Activated CD4-positive, alpha-beta T cell treated with anti-CD3 and anti-CD28 coated beads for 36 hours (primary cell): ENCODE data around the gene VWA1. TPM values are rescaled to one million over a fixed set of nuclear protein-coding genes. Genes with fewer than 3 reads are reported as not detected.
"Not testable (repeated sequence)": the region's sequence is repeated elsewhere in the genome, so short reads cannot be mapped to it uniquely, and the experiment has no call there.

Source experiments
- ATAC-seq: fragments of 200-7000 bp; cut with Tn5 transposase; one replicate; pipeline ENCODE4 v1.10.0; 2021; ENCODE audit warnings: mild to moderate bottlenecking, moderate library complexity
- CTCF ChIA-PET: fragments of 350-600 bp; sonication (Branson Sonifier 250); formaldehyde crosslinking; loops from one replicate; lab custom pipeline; 2021; ENCODE audit warnings: antibody characterized with exemption; lab: Charles Lee
- POLR2A ChIA-PET: fragments of 350-600 bp; sonication (Branson Sonifier 250); formaldehyde crosslinking; loops from one replicate; lab custom pipeline; 2021; ENCODE audit warnings: antibody characterized with exemption, inconsistent platforms; lab: Charles Lee
- DNase-seq: peaks from one replicate; pipeline ENCODE4 v3.0.0-alpha.2; 2020
- H3K27ac Mint-ChIP-seq: one replicate; pipeline ENCODE4 v1.8.0; 2021; ENCODE audit warnings: mixed read lengths
- H3K27me3 Mint-ChIP-seq: one replicate; pipeline ENCODE4 v1.8.0; 2021; ENCODE audit warnings: mixed read lengths
- H3K36me3 Mint-ChIP-seq: one replicate; pipeline ENCODE4 v1.8.0; 2021; ENCODE audit warnings: low read depth, mixed read lengths
- H3K4me1 Mint-ChIP-seq: one replicate; pipeline ENCODE4 v1.8.0; 2021; ENCODE audit warnings: mixed read lengths
- H3K4me3 Mint-ChIP-seq: one replicate; pipeline ENCODE4 v1.8.0; 2021; ENCODE audit warnings: mild to moderate bottlenecking, moderate library complexity, mixed read lengths
- H3K9me3 Mint-ChIP-seq: one replicate; pipeline ENCODE4 v1.8.0; 2021; ENCODE audit warnings: low read depth, mixed read lengths
- intact Hi-C, 2 experiments: fragments of 100-400 bp; cut with DNase I in 1 of 2; cut with micrococcal nuclease in 1 of 2; formaldehyde crosslinking; loops; one replicate each; pipeline versions ENCODE4 v1.14.2 to v1.15.1; 2022 to 2024; cut with DNase I, micrococcal nuclease
- total RNA-seq, 2 experiments: library from RNA; stranded (reverse); gene quantifications; one replicate each; pipeline ENCODE4 v1.2.3, GENCODE V29; 2021

Gene VWA1
- total RNA-seq, 2 experiments from 2014 or later = 0.56 to 0.78 TPM

DNA sequence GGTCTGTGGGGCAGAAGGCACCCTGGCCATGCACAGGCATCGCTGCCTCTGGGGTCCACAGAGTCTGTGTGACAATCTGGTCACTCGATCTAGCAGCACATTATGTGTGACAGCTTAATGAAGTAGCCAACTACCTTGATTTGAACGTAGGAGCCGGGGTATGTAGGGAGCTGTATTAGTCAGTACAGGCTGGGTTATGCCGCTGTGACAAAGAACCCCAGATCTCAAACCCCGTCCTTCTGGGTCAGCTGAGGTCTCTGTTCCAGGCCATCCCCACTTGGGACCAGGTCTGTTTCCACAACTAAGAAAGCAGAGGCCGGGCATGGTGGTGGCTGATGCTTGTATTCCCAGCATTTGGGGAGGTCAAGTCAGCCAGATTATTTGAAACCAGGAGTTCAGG, 27.8 kb downstream of the VWA1 start:
- CTCF ChIA-PET = interaction anchor here (0.6 kb wide), 1 partner anchor 63 kb away, joined by 3 read pairs; no protein-coding TSS in a partner anchor
- no peaks in the 10 kb centered on the region for H3K4me1 Mint-ChIP-seq
- no peaks in the 10 kb centered on the region for H3K36me3 Mint-ChIP-seq
- ATAC-seq = no peak
- DNase-seq = no peak
- H3K4me3 Mint-ChIP-seq = no peak overlapping the region
- peaks cover 5% of the 10 kb centered on the region for H3K27me3 Mint-ChIP-seq
- no peak overlapping the region for H3K27ac Mint-ChIP-seq
- POLR2A ChIA-PET = no interaction called here
- intact Hi-C loops = no loop called here
- no peaks in the 10 kb centered on the region for H3K9me3 Mint-ChIP-seq

DNA sequence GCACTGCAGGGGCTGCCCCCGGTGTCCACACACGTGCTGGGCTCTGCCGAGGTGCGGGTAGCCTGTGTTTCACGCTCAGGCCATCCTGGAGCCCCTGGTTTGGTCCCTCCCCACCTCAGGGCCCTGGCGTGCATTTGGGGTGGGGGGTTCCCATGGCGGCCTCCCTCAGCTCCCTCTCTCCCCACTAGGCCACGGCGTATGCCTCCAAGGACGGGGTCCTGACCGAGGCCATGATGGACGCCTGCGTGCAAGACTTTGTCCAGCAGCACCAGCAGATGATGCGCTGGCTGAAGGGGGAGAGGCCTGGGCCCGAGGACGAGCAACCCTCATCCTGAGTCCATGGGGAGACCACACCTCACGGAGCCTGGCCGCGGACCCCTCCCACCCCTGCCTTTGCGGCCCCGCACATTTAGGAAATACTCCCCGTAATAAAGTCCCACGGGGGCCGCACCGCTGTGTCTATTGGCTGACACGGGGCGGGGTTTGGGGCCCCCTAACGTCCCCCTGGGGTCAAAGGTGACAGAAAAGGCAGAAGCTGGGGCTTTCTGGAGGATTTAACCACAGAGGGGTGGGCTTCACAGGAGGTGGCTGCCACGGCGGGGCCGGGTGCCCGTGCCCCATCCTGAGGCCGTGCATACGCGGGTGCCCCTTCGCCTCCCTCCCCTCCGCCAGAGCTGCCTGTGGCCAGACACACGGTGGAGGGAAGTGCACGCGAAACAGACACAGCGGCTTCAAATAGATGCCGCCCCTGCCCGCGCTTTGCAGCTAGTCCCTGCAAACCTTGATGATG, 32.9 kb downstream of the VWA1 start:
- H3K9me3 Mint-ChIP-seq, H3K27me3 Mint-ChIP-seq, CTCF ChIA-PET, H3K27ac Mint-ChIP-seq, ATAC-seq, H3K4me3 Mint-ChIP-seq, H3K36me3 Mint-ChIP-seq, DNase-seq, intact Hi-C loops: not testable (repeated sequence)
- H3K4me1 Mint-ChIP-seq = peaks cover 16% of the 10 kb centered on the region
- POLR2A ChIA-PET = interaction anchor here (0.6 kb wide), 1 partner anchor 84 kb away, joined by 5 read pairs; no protein-coding TSS in a partner anchor

DNA sequence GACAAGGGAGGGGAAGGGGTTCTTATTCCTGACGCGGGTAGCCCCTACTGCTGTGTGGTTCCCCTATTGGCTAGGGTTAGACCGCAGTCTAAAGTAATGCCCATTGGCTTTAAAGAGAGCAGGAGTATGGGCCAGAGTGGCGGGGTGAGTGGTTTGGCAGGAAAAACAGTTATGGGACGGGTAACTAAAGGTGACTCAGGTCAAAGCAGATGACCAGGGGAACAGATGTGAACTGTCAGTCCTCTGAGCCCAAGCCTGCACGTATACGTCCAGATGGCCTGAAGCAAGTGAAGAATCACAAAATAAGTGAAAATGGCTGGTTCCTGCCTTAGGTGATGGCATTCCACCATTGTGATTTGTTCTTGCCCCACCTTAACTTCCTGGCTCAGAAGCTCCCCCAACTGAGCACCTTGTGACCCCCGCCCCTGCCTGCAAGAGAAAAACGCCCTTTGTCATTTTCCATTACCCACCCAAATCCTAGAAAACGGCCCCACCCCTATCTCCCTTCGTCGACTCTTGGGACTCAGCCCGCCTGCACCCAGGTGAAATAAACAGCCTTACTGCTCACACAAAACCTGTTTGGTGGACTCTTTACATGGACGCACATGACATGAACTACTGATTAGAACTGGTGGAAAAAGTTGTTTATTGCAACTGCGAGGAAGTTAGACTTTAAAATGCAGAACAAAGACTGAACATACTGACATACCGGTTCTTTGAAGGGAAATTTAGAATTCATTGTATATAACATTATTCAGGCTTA, 35.3 kb downstream of the VWA1 start:
- H3K27me3 Mint-ChIP-seq = peaks cover under 1% of the 10 kb centered on the region
- no peaks in the 10 kb centered on the region for H3K9me3 Mint-ChIP-seq
- intact Hi-C loops = loop anchor here in 1 of 2 experiments (1.0 to 2.0 kb wide), 16 partner anchors 36 to 448 kb away; partner anchors contain the start of genes AURKAIP1, C1orf159, CCNL2 and CDK11B
- DNase-seq = peak; percentile 30
- peaks cover 21% of the 10 kb centered on the region for H3K4me1 Mint-ChIP-seq
- ChIA-PET CTCF (interaction anchor here (0.6 kb wide), 1 partner anchor 144 kb away, joined by 3 read pairs; the partner anchor contains the start of gene MIB2), POLR2A (no interaction called here)
- peaks cover 2% of the 10 kb centered on the region for H3K36me3 Mint-ChIP-seq
- H3K4me3 Mint-ChIP-seq = peak overlapping the region; percentile 89
- no peak for ATAC-seq
- peak overlapping the region; percentile 67 for H3K27ac Mint-ChIP-seq

DNA sequence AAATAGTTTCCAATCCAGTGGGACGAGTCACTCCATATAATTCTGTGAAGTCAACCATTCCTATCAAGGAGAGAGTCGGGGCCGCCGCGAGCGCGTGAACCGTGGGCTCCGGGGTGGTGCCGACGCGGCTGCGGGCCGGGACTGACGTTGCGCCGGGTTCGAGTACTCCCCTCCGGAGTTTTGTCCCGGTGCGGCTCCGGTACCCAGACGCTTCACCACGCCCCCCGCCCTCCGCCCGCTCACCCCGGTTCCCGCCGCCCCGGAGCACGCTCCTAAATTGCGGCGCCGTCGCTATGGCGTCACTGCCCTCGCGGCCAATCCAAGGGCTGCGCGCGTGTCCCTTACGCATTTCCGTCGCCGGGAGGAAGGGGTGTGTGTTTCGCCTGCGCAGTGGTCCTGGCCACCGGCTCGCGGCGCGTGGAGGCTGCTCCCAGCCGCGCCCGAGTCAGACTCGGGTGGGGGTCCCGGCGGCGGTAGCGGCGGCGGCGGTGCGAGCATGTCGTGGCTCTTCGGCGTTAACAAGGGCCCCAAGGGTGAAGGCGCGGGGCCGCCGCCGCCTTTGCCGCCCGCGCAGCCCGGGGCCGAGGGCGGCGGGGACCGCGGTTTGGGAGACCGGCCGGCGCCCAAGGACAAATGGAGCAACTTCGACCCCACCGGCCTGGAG, 36.0 kb downstream of the VWA1 start, which contains the start of gene ATAD3B:
TSS of gene ATAD3B (plus strand) at position 377 of the 664 bp plus-strand sequence. CDS start at position 497, 120 bp downstream.
- H3K9me3 Mint-ChIP-seq = no peaks in the 10 kb centered on the region

DNA sequence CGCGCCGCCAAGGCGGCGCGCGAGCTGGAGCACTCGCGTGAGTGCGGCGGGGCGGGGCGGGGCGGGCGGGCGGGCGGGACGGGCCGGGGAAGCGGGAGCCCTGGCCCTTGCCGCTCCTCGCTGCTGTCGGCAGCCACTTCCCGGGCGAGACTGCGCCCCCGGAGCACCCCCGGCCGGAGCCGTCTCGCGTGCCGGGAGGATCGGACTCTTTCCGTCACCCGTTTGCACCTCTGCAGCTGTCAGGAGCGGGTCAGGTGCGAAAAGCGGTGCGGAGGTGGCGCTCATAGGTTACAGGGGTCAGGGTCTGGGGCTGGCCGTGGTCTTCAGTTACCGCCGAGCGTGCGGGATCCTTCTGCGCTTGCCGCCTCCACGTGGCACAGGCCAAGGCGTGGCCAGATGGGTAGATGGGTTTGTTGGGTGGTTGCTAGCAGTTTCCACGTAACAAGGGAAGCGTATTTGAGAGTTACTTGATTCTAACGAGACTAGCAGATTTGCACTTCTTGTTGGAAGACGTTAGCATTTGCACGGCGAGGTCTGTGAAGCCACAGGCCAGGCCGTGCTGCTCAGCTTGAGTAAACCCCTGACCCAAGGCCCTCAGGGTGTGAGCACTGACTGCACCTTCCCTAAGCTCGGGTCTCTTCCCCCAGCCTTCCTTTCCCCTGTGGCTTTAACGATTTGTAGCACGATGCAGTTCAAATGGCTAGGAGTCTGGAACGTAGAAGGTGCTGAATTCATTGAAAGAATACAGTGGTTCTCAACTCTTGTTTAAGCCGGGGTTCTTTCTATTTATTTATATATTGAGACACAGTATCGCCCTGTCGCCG, 36.8 kb downstream of the VWA1 start:
- CTCF ChIA-PET, POLR2A ChIA-PET, H3K9me3 Mint-ChIP-seq, H3K36me3 Mint-ChIP-seq, intact Hi-C loops, H3K27me3 Mint-ChIP-seq: not testable (repeated sequence)
- peak; percentile 30 for DNase-seq
- peak; percentile 33 for ATAC-seq
- Mint-ChIP-seq H3K4me3 (peak overlapping the region; percentile 80), H3K27ac (peak overlapping the region; percentile 42), H3K4me1 (peaks cover 21% of the 10 kb centered on the region)

More for the DNA sequence above, 36.0 kb downstream of the VWA1 start, which contains the start of gene ATAD3B:
- Mint-ChIP-seq H3K27me3 (no peaks in the 10 kb centered on the region), H3K36me3 (peaks cover 2% of the 10 kb centered on the region), H3K4me3 (peak within 1 kb of the TSS; percentile 89), H3K27ac (peak within 1 kb of the TSS; percentile 67), H3K4me1 (peaks cover 21% of the 10 kb centered on the region)
- POLR2A ChIA-PET = no interaction called here
- ATAC-seq = peak; percentile 97
- CTCF ChIA-PET = interaction anchor here (0.6 kb wide), 1 partner anchor 144 kb away, joined by 3 read pairs; the partner anchor contains the start of gene MIB2
- intact Hi-C loops = loop anchor here in 1 of 2 experiments (1.0 to 2.0 kb wide), 16 partner anchors 36 to 447 kb away; partner anchors contain the start of genes AURKAIP1, C1orf159, CCNL2 and CDK11B
- DNase-seq = peak; percentile 98

DNA sequence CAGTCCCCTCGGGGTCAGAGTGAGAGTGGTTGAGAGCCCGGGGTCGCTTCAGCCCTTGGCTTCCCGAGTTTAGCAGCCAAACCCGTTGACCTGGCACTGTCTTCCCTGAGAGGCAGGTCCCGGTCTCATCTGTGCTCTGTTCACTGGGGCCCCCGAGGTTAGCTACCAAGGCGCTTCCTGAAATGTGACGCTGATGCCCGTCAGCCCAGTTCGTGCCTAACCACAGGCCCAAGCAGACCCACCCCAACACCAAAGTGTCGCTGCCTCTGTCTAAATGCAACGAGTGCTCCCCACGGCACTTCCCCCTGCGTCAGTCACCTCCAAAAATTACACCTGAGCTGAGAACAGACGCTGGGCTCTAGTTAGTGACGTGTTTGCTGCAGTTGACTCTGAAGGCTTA, 40.5 kb downstream of the VWA1 start:
- H3K27me3 Mint-ChIP-seq, H3K9me3 Mint-ChIP-seq, H3K4me1 Mint-ChIP-seq, H3K4me3 Mint-ChIP-seq, POLR2A ChIA-PET, DNase-seq, H3K27ac Mint-ChIP-seq, CTCF ChIA-PET, intact Hi-C loops, ATAC-seq: not testable (repeated sequence)
- H3K36me3 Mint-ChIP-seq = peaks cover 24% of the 10 kb centered on the region

DNA sequence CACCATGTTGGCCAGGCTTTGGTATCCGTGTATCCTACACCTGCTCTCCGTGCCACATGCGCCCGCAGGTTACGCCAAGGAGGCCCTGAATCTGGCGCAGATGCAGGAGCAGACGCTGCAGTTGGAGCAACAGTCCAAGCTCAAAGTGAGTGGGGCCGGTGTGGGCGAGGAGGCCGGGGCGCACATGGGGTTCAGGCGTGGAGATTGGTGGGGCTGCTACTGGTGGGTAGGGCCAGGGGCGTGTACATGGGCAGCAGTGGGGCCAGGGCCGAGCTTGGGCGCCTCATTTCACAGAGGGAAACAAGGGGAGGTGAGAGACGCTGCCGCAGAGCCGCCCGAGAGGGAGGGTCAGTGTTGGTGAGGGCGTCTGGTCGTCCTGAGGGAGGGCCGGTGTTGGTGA, 41.7 kb downstream of the VWA1 start:
- CTCF ChIA-PET = interaction anchor here (0.8 kb wide), 1 partner anchor 31 kb away, joined by 3 read pairs; no protein-coding TSS in a partner anchor

DNA sequence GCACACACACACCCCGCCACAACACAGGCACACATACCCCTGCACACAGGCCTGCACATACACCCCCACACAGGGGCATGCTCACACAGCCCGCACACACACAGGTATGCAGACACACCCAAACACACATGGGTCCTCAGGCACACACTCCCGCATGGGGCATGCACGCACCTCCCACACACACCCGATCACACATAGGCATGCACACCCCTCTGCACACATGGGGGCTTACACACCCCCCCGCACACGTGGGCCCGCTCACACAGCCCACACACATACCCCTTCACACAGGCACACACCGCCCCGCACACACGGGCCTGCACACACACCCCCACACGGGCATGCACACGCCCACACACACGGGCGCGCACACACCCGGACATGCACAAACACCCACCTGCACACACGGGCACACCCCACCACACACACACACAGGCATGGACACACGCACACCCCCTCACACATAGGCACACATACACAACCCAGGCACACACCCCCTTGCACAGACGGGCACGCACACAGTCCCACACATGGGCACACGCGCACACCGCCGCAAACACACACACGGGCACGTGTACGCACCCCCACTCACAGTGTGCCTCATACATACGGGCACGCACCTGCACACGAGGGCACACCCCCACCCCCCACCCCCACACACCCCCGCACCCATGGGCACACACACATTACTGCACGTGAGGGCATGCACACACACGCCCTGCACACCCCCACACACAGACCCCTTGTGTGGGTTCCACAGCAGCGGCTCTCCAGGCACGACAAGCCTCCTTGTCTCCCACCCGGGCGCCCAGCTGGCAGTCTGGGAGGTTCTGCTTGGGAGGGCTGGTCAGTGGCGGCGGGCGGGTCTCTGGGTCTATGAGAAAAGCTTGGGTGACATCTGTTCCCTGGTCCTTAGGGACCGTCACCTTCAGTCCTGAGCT, 44.3 kb downstream of the VWA1 start:
- DNase-seq = no peak
- Mint-ChIP-seq H3K9me3 (no peaks in the 10 kb centered on the region), H3K27ac (no peak overlapping the region), H3K36me3 (peaks cover 30% of the 10 kb centered on the region), H3K27me3 (no peaks in the 10 kb centered on the region), H3K4me1 (peaks cover 2% of the 10 kb centered on the region), H3K4me3 (no peak overlapping the region)
- intact Hi-C loops = no loop called here
- ChIA-PET POLR2A (no interaction called here), CTCF (no interaction called here)
- no peak for ATAC-seq

More for the DNA sequence above, 41.7 kb downstream of the VWA1 start:
- no peak for DNase-seq
- ATAC-seq = no peak
- H3K27ac Mint-ChIP-seq = no peak overlapping the region
- H3K27me3 Mint-ChIP-seq = no peaks in the 10 kb centered on the region
- H3K9me3 Mint-ChIP-seq = no peaks in the 10 kb centered on the region
- POLR2A ChIA-PET = no interaction called here
- no peak overlapping the region for H3K4me3 Mint-ChIP-seq
- intact Hi-C loops = no loop called here
- H3K4me1 Mint-ChIP-seq = peaks cover 9% of the 10 kb centered on the region
- peaks cover 27% of the 10 kb centered on the region for H3K36me3 Mint-ChIP-seq

DNA sequence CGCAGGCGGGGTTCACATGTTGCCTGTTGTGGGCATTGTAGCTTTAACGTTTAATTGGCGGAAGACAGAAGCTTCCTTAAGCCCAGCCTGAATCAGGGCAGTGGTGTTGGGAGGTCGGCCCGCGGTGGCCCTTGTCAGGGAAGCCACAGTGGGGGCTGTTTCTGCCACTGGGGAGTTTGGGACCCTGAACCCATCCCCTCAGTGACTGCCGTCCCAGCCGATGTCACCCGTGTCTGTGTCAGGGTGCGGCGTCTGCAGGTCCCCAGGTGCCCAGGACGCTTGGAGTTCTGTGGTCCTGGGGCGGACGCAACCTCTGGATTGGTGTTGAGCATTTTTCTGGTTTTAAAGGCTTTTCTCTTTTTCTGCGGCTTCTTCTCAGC, 45.0 kb downstream of the VWA1 start:
- CTCF ChIA-PET, H3K27ac Mint-ChIP-seq, DNase-seq, ATAC-seq, POLR2A ChIA-PET, H3K4me3 Mint-ChIP-seq, H3K4me1 Mint-ChIP-seq, intact Hi-C loops, H3K9me3 Mint-ChIP-seq, H3K27me3 Mint-ChIP-seq: not testable (repeated sequence)
- peaks cover 30% of the 10 kb centered on the region for H3K36me3 Mint-ChIP-seq

DNA sequence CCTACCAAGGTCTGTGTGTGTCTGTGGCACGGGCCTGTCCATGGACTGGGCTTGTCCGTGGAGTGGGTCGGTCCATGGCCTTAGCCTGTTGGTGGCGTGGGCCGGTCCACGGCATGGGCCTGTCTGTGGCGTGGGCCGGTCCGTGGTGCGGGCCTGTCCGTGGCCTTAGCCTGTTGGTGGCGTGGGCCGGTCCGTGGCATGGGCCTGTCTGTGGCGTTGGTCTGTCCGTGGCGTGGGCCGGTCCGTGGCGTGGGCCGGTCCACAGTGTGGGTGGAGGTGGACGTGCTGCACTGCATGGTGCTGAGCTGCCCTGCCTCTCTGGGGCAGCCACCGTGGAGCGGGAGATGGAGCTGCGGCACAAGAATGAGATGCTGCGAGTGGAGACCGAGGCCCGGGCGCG, 46.3 kb downstream of the VWA1 start:
- H3K4me1 Mint-ChIP-seq, H3K4me3 Mint-ChIP-seq, intact Hi-C loops, POLR2A ChIA-PET, DNase-seq, H3K9me3 Mint-ChIP-seq, H3K27me3 Mint-ChIP-seq, ATAC-seq, CTCF ChIA-PET, H3K27ac Mint-ChIP-seq: not testable (repeated sequence)
- peaks cover 29% of the 10 kb centered on the region for H3K36me3 Mint-ChIP-seq
